Astrocyte of the cerebellum (primary cell): ENCODE results near the gene ST14.

Source experiments
- DNase-seq: peaks from one replicate; pipeline ENCODE4 v3.0.0-alpha.2; 2011; ENCODE audit warnings: low read depth
- H3K4me3 ChIP-seq: 2 replicates; pipeline ENCODE4 v1.5.1; 2011; ENCODE audit warnings: mild to moderate bottlenecking, low read depth, low read length, moderate library complexity
- CTCF ChIP-seq: IDR thresholded peaks from 2 replicates; pipeline ENCODE4 v1.5.1; 2012; ENCODE audit warnings: low read length, low read depth, moderate library complexity, mild to moderate bottlenecking; ENCODE audit errors: missing control alignments
- in situ Hi-C: cut with HindIII; loops from 2 replicates; pipeline ENCODE4 v1.10.0; 2017; ENCODE audit warnings: low sequenced_read_pairs

ST14 gene

GRCh38 chr11:130124096-130124495, 35.5 kb upstream of the ST14 start:
- TF ChIP-seq CTCF = no peak
- no peak overlapping the region for H3K4me3 ChIP-seq

GRCh38 chr11:130125638-130126037, 33.9 kb upstream of the ST14 start:
- DNase-seq = no peak
- in situ Hi-C loops = no loop called here
- no peak overlapping the region for H3K4me3 ChIP-seq
- TF ChIP-seq CTCF = no peak

More at GRCh38 chr11:130124096-130124495, 35.5 kb upstream of the ST14 start:
- peak; percentile 38 for DNase-seq
- in situ Hi-C loops = no loop called here

- in situ Hi-C loops = no loop called here
- TF ChIP-seq CTCF = no peak
- H3K4me3 ChIP-seq = no peak overlapping the region
- no peak for DNase-seq
Observed at GRCh38 chr11:130126516-130126915, 33.1 kb upstream of the ST14 start.

- DNase-seq = no peak
- in situ Hi-C loops = no loop called here
Observed at GRCh38 chr11:130127509-130127908, 32.1 kb upstream of the ST14 start.

GRCh38 chr11:130128626-130129025, 31.0 kb upstream of the ST14 start:
- TF ChIP-seq CTCF = no peak
- no peak for DNase-seq
- in situ Hi-C loops = no loop called here
- no peak overlapping the region for H3K4me3 ChIP-seq

More at GRCh38 chr11:130127509-130127908, 32.1 kb upstream of the ST14 start:
- H3K4me3 ChIP-seq = no peak overlapping the region
- TF ChIP-seq CTCF = no peak

- TF ChIP-seq CTCF = no peak
Observed at GRCh38 chr11:130129922-130130321, 29.7 kb upstream of the ST14 start.

More at GRCh38 chr11:130129922-130130321, 29.7 kb upstream of the ST14 start:
- in situ Hi-C loops = no loop called here
- H3K4me3 ChIP-seq = no peak overlapping the region
- no peak for DNase-seq
